ENCODE results near the gene C19orf47.

The C19orf47 gene

GRCh38 chr19:40348125-40348913 lies at the start of gene C19orf47, which contains the start of gene PLD3:
C19orf47 (minus strand) TSS chr19:40348397; CDS start chr19:40341857, 6,540 bp downstream.
PLD3 (plus strand) TSS chr19:40348695; CDS start chr19:40366484, 17,789 bp downstream.
- peak; percentile 96 for DNase-seq

GRCh38 chr19:40397568-40397906 lies 49.3 kb upstream of the C19orf47 start:
- DNase-seq: no peak

DNA sequence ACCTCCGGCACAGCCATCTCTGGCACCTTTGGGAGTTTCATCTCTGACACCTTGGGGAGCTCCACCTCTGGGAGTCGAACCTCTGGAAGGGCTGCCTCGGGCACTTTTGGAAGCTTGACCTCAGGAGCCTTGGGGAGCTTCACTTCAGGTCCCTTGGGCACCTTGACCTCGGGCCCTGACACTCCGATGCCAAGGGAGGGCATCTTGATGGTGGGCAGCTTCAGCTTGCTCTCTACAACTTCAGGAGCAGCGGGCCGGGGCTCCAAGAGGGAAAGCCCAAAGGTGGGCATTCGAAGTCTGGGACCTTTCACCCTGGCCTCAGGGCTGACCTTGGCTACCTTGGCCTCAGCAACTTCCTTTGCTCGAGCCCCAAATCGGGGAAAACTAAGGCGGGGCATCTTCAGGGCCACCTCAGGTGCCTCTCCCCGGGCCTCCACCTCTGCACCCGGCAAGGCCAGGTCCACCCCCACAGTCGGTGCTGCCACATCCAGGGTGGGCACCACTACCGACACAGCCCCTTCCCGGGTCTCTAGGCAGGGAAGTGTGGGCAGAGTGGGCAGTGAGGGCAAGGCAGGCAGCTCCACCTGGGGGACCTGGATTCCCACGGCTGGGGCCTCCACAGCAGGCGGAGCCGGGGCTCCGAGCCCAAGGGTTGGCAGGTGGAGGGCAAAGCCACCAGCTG lies 48.8 kb upstream of the C19orf47 start:
- DNase-seq: no peak

- DNase-seq: no peak
Measured at GRCh38 chr19:40395956-40396355, 47.8 kb upstream of the C19orf47 start.

DNA sequence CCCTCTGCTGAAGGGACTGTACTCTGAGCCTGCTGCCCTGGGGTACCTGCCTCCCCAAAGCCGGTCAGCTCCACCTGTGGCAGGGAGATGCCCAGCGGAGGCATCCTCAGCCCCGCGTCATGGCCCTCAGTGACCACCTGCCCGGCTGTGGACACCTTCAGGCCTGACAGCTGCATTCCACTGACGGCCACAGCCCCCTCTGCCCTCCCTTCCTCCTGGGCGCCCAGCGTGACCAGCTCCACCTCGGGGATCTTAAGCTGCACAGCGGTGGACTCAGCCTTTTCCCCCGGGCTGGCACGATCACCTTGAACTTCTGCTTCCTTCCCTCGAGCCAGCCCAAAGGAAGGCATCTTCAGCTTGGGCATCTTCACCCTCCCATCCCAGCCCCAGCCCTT lies 46.6 kb upstream of the C19orf47 start:
- DNase-seq: no peak

- no peak for DNase-seq
Measured at GRCh38 chr19:40393894-40394815, 46.0 kb upstream of the C19orf47 start.

DNA sequence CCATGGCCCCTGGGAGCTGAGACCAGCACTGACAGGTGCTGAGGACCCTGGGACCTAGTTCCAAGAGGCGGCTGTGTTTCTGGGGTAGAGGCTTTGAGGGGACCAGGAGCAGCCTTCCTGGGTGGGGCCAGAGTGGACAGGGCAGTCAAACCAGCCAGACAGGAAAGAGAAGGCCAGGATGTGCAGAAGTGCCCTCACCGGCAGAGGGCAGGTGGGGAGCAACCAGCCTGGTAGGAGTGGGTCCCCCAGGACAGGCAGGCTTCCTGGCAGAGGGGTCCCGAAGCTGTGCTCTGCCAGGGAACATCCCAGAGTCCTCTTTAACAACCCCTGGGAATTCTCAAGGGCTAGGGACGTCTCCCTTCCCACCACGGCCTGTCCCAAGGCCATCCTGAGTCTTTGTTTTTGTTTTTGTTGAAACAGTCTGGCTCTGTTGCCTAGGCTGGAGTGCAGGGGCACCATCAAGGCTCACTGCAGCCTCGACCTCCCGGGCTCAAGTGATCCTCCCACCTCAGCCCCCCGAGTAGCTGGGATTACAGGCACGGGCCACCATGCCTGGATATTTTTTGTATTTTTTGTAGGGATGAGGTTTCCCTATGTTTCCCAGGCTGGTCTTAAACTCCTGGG lies 44.8 kb upstream of the C19orf47 start:
- no peak for DNase-seq

- DNase-seq: no peak
Measured at GRCh38 chr19:40392123-40392522, 43.9 kb upstream of the C19orf47 start.

GRCh38 chr19:40390084-40390742 lies 42.0 kb upstream of the C19orf47 start, which contains the start of gene HIPK4:
HIPK4 (minus strand) TSS chr19:40390181; CDS start chr19:40389902, 279 bp downstream.
- no peak for DNase-seq

- no peak for DNase-seq
Measured at GRCh38 chr19:40389404-40390083, 41.3 kb upstream of the C19orf47 start.

DNA sequence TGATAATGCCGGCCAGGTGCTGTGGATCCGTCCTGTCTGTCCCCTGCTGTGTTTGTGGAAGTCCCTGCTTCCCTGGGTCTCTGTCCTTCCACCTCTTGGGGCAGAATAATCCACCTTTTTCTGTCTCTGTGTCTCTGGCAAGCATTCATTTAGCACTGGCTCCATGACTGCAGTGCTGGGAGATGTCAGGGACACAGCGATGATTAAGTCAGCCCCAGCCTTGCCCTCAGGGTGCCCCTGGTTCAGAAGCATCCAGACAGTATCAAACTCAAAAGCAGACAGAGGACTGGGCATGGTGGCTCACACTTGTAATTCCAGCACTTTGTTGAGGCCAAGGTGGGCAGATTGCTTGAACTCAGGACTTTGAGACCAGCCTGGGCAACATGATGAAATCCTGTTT lies 40.3 kb upstream of the C19orf47 start:
- no peak for DNase-seq

- no peak for DNase-seq
Measured at GRCh38 chr19:40387155-40387554, 39.0 kb upstream of the C19orf47 start.

DNA sequence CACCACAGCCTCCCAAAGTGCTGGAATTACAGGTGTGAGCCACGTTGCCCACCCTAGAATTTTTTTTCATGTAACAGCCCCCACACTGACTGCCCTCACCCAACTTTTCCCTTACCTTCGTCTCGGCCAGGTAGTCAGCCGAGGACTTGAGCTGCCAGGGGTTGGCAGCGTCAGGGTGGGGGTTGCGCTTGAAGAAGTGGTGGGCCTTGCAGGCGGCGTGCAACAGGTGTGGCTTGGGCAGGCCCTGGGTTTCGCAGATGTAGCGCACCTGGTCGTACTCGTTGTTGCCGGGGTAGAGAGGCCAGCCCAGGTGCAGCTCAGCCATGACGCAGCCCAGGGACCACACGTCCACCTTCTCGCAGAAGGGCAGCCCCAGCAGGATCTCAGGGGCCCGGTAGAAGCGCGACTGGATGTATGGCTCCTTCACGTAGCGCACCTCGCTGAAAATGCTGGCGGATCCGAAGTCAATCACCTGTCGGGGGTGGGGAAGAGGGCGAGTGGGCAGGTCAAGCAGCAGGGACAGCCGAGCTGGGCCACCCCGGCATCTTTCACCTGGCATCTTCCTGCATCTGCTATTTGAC lies 35.6 kb upstream of the C19orf47 start:
- DNase-seq: no peak

- DNase-seq: no peak
Measured at GRCh38 chr19:40381321-40381720, 33.1 kb upstream of the C19orf47 start.

- DNase-seq: no peak
Measured at GRCh38 chr19:40380199-40381037, 32.2 kb upstream of the C19orf47 start.

DNA sequence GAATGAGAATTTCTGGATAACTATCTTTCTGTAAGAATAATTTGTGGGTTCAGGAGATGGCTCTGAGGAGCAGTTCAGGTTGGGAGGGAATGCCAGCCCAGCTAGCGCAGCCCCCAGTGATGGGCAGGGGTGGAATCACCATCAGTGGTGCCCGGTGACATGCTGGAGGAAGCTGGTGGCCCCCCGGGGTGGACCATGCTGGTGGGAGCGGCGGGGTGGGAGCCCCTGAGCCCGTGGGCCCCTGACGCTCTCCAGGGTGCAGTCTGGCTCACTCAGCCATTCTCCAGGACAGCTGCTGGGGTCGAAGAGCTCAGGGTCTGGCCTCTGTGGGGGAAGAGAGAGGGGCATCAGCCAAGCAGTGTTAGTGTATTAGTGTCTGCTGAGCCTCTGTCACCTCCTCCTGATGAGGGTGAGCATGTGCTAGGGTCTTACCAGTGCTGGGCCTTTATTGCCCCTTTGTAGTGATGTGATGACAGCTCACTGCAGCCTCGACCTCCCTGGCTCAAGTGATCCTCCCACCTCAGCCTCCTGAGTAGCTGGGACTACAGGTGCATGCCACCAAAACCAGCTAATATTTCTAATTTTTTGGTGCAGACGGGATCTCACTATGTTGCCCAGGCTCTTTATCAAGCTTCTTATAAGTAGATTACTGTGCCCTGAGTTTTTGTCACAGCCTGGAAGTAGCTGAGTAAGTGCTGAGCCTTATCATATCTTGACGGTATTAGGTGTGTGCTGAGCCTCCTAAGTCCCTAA lies 31.4 kb upstream of the C19orf47 start:
- DNase-seq: no peak

- DNase-seq: no peak
Measured at GRCh38 chr19:40378509-40378908, 30.3 kb upstream of the C19orf47 start.

GRCh38 chr19:40377876-40378385 lies 29.7 kb upstream of the C19orf47 start:
- DNase-seq: no peak

DNA sequence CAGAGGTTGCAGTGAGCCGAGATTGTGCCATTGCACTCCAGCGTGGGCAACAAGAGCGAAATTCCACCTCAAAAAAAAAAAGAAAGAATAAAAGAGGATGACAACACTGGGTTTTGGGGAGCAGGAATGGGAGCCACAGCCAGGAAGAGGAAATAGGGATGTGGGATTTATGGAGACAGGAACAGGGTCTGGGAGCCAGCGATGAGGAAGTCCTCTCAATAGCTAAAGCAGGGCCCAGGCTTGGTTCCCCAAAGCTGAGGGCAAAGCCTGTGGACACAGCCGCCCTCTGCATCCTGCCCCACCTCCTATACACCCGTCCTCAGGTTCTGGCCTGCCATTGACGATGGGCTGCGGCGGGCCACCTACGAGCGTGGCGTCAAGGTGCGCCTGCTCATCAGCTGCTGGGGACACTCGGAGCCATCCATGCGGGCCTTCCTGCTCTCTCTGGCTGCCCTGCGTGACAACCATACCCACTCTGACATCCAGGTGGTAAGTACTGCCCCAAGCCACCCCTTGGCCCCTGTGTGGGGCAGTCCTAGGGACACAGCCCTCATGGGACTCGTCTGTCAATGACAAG lies 28.2 kb upstream of the C19orf47 start:
- no peak for DNase-seq

All from NCI-H1092 treated with DMSO at 0.1 percent for 48 hours (cell line).